Body of pancreas (tissue), 4 donors: ENCODE data around the gene SYVN1.

Experiments used
- CTCF ChIP-seq, 7 experiments: fragments of 450-650 bp in 4 of 7; fragments of 200-600 bp in 3 of 7; sonication (generic) in 3 of 7; IDR thresholded peaks; one replicate each; pipeline ENCODE4 v1.5.1; 2016 to 2019; ENCODE audit warnings: antibody characterized with exemption in 7 of 7
- POLR2A ChIP-seq, 3 donors: fragments of 450-650 bp; IDR thresholded peaks; one replicate each; pipeline ENCODE4 v1.6.1; 2016; ENCODE audit warnings: antibody characterized with exemption in 3 of 3, mild to moderate bottlenecking in 2 of 3

DNA sequence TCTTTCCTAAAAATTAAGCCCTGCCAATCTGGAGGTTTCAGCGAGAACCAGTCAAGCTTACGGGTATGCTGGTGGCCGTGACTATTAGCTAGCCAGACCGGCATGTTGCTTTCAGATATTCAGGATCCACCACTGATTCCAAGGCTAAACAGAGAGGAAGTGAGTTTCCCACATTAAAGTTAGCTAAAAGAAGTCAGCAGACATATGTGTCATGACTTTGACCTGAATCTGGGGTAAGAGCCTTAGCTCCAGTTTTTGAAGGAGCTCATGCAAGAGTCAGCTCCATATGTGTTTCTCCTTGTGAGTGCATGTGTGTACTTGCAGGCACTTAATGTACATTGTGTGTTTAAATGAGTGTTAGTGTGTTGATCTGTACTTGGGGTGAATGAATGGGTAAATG, 48.9 kb downstream of the SYVN1 start:
- TF ChIP-seq CTCF (IDR thresholded peaks at IDR 0.05) (no peak), POLR2A (IDR thresholded peaks at IDR 0.05) (no peak)
